T-helper 2 cell treated with Interferon-gamma antibody and Interleukin-4, amounts not matched to agents 100 ng/mL and 5 ng/mL, for 36 hours (primary cell): ENCODE data around the gene GXYLT2. TPM values are rescaled to one million over a fixed set of nuclear protein-coding genes. Genes with fewer than 3 reads are reported as not detected.

Experiments
- intact Hi-C: fragments of 100-400 bp; cut with micrococcal nuclease; formaldehyde crosslinking; loops from one replicate; pipeline ENCODE4 v1.15.1; 2023
- total RNA-seq: library from RNA; stranded (reverse); gene quantifications from 2 replicates; pipeline ENCODE4 v1.2.3, GENCODE V29; 2022

The GXYLT2 gene
- total RNA-seq, 1 donor from 2014 or later: not detected

GRCh38 chr3:73004316-73004715 is 116.5 kb downstream of the GXYLT2 start:
- intact Hi-C loops: no loop called here

DNA sequence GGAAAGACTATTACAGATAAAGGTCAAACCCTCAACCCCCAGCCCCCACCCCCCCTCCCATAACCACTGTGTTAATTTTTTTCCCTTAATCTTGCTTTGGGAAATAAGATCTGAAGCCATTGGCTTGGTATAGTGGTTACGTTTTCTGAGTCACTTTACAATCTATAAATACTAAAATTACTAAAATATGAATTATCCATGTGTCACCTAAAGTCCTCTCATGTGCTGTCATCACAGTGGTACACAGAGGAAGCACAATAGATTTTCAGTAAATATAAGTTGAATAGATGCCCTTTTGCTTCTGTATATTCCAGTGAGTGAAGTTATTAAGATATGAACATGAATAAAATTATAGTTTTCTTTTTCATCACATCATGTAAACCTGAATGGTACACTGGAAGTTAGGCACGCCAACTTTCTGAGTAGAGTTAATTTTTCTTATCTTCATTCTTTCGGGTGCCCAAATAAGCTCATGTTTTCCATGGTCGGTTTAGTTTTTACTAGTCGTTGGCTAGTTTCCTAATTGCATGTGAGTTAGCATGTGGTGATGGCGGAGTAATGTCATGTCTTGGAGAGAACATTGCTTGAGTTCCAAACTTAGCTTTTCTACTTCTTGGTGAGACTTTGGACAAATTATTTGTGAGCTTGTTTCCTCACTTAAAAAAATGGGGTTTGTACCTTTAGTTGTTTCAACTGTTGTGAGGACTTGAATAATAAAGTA is 120.3 kb downstream of the GXYLT2 start:
- intact Hi-C loops: no loop called here

DNA sequence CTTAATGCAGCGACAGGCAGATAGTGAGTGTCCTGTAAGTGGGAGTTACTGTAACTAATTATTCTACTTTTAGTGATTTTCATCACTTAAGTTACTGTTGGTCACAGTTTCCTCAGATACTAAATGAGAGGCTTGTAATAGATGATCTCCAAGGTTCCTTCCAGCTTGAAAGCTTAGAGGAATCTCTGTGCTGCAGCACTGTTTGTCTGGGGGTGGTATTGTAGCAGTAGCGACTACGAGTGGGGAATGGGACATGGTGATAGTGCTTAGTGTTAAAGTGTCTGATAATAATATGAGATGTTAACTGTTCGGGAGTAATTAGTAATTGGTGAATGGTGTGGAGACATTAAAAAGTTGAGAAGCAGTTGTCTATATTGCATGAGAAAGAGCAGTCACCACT is 121.2 kb downstream of the GXYLT2 start:
- intact Hi-C loops: no loop called here

DNA sequence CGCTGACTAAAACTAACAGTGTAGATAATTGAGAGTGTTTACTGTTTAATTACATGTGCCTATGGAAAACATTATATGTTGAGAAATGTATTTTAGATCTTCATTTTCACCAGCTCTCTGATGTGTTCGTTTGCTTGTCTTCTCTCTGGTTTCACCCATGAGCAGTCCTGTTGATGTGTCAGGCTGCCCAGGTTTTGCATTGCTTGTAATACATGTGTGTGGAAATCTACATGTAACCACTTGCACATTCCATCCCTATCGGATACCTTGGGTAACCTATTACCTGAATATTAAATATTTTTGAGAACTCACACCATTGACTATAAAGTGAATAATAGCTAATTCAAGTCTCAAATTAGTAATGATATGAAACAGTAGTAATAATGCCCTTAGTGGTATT is 121.9 kb downstream of the GXYLT2 start:
- intact Hi-C loops: no loop called here

DNA sequence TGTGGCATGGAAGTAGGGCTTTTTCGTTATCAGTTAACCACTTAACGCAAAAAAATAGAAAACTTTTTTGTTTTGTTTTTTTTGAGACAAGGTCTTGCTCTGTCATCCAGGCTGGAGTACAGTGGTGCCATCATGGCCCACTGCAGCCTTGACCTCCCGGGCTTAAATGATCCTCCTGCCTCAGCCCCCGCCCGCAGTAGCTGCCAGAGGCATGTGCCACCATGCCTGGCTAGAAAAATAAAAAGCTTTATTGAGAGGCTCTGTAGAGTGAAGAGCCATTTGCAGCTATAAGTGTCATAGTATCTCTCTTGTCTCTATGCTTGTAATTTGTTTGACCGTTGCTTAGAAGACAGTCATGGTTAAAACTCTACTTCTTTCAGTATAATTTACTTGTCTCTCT is 122.3 kb downstream of the GXYLT2 start:
- intact Hi-C loops: no loop called here

DNA sequence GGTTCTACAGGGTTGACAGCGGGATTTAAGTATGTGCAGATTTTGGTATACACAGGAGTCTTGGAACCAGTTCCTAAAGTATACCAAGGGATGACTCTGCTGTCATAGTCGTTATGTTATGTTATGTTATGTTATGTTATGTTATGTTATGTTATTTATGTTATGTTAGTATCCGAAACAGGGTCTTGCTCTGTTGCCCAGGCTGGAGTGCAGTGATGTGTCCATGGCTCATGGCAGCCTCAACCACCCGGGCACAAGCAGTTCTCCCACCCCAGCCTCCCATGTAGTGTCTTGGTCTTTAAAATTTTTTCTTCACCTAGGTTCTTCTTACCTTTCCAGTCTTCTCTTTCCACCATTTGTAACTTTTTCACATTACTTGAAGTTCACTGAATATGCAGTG is 130.5 kb downstream of the GXYLT2 start:
- intact Hi-C loops: no loop called here

- intact Hi-C loops: no loop called here
Measured at GRCh38 chr3:73018790-73019441, 131.1 kb downstream of the GXYLT2 start.

DNA sequence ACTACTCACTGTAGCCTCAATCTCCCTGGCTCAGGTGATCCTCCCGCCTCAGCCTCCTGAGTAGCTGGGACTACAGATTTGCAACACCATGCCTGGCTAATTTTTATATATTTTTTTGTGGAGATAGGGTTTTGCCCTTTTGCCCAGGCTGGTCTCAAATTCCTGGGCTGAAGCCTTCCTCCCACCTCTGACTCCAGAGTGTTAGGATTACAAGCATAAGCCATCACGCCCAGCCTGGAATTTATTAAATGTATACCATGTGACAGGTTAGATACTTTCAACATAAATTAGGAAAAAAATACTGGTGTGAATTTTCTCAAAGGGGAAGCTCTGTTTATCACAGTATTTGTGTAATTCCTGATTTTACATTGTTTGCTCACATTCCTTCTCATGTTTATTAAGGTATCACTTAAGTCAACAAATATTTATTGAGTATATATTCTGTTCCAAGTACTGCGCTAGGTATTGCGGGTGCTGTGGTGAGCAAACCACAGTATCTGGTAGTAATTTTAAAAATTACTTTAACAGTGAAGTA is 133.5 kb downstream of the GXYLT2 start:
- intact Hi-C loops: no loop called here

GRCh38 chr3:73024836-73025235 is 137.0 kb downstream of the GXYLT2 start:
- intact Hi-C loops: no loop called here

DNA sequence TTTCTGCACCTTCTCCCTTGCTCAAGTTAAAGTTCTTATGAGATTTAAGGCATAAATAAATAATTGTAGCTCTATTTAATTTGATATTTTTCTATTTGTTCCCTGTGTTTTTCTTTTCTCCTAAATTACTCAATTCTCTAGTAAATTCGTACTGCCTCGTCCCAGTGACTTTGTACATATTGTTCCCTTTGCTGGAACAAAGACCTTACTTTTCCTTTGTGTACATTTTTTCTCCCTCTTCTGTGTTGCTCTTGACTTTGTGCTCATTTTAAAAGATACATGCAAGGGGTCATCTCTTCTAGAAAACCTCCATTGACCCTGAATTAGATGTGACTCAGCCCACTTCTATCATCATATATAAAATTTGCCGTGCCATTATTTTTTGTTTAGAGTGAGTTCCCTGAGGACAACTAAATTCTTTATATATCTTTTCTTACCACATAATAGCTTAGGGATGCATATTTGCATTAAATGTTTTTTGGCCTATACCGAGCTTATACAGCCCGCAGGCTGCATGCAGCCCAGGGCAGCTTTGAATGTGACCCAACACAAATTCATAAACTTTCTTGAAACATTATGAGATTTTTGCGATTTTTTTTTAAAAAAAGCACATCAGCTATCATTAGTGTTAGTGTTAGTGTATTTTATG is 138.4 kb downstream of the GXYLT2 start:
- intact Hi-C loops: no loop called here

Other genes starting within 250 kb of the GXYLT2 start
- gene SHQ1, start 39.6 kb upstream of the GXYLT2 start, total RNA-seq: 25.6 and 26.2 TPM in 2 replicates
- 77.6 and 97.9 TPM in 2 replicates for gene PPP4R2, start 108.8 kb downstream of the GXYLT2 start, total RNA-seq
- gene EBLN2, start 173.6 kb downstream of the GXYLT2 start, total RNA-seq: 8.7 and 9.8 TPM in 2 replicates